Stomach (tissue), 4 donors: Measurements from ENCODE around the gene KBTBD4.

Source experiments
- CTCF ChIP-seq, 7 experiments: fragments of 450-650 bp in 4 of 7; fragments of 200-600 bp in 3 of 7; sonication (generic) in 3 of 7; IDR thresholded peaks; one replicate each; pipeline ENCODE4 v1.5.1; 2016 to 2019; ENCODE audit warnings: antibody characterized with exemption in 7 of 7, control low read depth in 2 of 7, mild to moderate bottlenecking in 1 of 7
- EP300 ChIP-seq: sonication (generic); formaldehyde crosslinking; IDR thresholded peaks from one replicate; pipeline ENCODE4 v1.6.1; 2017; ENCODE audit warnings: antibody characterized with exemption
- POLR2AphosphoS5 ChIP-seq, 3 donors: sonication (generic); formaldehyde crosslinking; IDR thresholded peaks; one replicate each; pipeline ENCODE4 v1.6.1; 2016; ENCODE audit warnings: antibody characterized with exemption in 3 of 3

GRCh38 chr11:47558695-47559094, 20.1 kb downstream of the KBTBD4 start:
- TF ChIP-seq POLR2AphosphoS5 (IDR thresholded peaks at IDR 0.05) (no peak), CTCF (IDR thresholded peaks at IDR 0.05) (no peak), EP300 (no peak)
